CD4-positive, alpha-beta T cell treated with Interferon gamma for 1 hour (primary cell): ENCODE results near the gene GALNT12.

Source experiments
- DNase-seq: peaks from one replicate; pipeline ENCODE4 v3.0.0-alpha.2; 2020

The GALNT12 gene

DNA sequence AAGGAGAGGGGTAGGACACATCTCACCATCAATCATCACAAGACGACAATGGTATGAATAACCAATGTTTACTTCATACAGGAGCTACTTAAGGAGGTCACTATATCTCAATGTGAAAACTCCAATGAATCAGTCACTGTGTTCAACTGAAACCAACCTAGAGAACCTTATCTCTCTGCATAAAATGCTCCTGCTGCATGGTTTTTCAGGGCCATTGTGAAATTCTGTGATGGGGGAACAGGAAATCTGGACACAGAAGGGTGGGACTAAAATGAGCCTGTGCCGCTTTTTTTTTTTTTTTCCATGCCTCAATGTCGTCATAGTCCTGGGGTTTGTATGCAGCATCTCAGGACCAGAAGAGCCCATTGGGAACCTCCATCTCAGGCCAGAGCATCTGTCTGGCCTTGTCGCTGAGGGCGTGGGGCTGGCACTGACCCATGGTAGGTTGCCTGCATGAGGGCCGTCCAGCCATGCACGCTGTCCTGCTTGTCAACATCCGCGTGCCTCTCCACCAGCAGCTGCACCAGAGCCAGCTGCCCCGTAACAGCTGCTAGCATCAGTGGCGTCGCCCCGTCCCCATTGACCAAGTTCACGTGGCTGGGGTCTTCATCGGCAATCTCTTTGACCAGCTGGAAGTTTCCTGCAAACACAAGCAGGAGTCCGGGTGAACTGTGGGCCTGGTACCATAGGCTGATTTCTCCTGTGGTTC, 23.8 kb upstream of the GALNT12 start:
- no peak for DNase-seq

- no peak for DNase-seq
Measured at GRCh38 chr9:98784831-98785806, 22.4 kb upstream of the GALNT12 start.

DNA sequence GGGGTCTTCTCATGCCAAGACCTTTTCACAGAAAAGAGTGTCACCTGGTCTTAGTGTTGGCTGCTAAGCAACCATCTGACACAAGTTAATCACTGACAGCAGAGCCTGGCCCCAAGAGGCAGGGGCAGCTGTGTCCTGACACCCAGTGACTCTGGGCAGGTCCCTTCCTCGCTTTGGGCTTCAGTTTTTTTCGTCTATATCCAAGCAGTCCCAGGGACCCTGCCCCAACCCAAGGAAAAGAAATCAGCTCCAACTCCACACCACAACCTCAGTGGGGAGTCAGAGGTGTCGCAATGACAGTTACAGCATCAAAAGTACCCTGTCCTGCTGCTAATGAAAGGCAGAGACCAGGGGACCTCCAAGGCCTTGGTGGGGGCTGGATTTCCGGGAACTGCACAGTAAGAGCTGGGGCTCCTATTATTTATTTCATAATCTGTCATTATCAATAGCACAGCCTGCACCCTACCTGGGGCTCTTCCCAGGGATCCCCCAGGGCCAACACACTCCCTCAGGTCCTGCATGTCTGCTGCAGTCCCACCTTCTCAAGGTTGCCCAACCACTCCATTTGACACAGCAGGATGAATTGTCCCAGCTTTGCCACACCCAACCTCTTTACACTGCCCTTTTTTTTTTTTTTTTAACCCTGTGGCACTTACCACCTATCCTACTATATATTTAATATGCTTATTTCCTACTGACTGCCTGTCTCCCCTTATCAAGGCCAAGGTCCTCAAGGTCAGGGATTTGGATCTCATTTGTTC, 20.5 kb upstream of the GALNT12 start:
- no peak for DNase-seq

DNA sequence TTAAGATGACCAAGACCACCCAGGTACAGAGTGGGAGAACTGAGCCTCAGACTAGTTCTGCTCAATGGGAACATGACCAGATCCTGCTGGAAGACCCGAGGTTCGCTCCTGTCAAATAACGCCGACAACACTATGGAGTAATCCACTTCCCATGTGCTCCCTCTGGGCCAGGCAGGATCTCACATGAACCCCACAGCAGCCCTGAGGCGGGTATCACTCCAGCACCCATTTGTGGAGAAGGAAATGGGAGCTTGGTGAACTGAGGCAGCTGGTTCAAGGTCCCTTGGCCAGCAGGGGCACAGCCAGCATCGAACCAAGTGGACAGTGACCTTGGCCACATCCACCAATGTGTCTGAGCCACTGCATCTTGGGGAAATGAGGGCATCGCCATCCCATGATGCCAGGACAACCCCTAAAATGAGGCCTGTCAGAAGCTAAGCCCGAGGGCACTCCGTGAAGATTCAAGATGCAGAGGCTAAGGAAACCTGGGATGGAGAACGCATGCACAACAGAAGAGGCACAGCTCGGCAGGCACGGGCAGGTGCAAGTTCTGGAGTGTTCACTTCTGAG, 19.6 kb upstream of the GALNT12 start:
- DNase-seq, result no peak

- DNase-seq, result no peak
Measured at GRCh38 chr9:98789483-98790133, 17.9 kb upstream of the GALNT12 start.

DNA sequence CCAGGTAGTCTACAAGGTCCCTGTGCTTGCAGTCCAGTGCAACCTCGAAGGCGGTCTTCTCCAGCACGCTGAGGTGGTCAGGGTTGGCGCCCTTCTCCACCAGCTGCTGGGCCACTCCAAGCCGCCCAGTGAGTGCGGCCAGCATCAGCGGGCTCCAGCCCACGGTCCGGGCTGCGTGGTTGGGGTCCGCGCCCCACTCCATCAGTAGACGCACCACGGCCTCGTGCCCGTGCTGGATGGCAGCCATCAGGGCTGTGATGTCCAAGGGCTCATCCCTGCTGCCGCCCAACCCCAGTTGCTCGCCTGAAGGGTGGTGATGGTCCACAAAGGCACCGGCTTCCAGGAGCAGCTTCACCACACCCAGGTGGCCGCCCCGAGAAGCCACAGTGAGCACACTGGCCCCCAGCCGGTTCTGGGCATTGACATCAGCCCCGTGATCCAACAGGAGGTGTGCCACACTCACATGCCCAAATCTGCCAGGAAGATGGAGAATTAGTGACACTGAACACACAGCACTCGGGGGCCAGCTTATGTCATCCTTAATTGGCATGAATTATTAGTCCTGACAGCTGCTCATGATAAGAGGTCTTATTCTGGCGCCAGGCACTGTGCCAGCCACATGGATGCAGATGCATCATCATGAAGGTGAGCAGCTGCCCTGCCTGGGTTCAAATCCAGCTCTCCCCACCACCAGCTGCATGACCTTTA, 17.2 kb upstream of the GALNT12 start:
- no peak for DNase-seq

- DNase-seq, result peak; percentile 58
Measured at GRCh38 chr9:98790842-98791607, 16.4 kb upstream of the GALNT12 start.

DNA sequence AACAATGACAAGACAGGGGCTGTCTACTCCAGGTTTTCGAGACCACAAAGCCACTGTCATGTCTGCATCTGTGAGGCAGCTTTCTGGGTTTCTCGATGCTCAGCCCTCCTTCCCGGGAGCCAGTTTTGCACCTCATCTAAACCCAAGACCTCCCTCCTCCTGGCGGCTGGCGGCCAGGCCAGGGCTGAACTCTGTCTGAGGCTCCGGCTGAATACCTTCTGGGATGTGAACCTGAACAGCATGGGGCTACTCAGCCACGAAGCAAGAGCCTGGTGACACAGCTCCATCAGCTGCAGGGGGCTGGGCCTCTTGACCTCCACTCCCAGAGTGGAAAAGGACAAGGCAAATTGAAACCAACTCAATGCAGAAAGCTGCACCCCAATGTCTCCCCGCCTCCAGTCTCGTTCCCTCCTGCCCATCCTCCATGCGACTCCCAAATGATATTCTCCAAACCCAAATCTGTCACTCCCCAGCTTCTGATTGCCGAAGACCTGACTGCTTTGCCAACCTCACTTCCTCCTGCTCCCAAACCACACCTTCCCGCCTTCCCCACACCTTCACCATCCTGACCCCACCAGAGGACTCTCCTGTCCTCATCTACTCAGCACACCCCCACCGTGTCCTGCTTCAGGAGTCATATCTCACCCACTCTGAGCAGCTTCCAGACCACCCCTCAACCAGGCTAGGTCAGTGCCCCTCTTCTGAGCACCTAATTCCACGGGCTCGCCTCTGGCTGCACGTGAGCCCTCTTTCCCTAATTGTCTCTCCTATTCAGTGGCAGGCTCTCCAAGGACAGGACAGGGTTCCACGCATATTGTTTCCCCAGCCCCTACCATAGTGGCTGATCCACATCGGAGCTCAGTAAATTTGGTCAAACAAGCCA, 15.6 kb upstream of the GALNT12 start:
- no peak for DNase-seq

DNA sequence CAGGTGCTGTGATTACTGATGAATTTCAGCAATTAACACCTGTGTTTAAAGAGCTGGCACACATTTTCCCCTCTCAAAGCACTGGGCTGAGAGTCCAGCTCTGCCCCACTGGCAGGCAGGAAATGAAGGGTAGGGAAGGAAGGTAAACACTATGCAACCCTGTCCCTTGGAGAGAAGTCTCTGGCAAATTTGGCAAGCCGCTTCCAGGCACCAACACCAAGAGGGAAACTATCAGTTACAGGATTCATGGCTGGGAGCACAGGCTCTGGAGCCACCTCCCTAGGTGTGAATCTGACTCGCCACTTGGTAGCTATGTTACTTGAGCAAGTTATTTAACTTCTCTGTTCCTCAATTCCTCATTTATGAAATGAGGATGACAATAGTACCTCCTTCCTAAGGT, 14.4 kb upstream of the GALNT12 start:
- no peak for DNase-seq

- DNase-seq, result no peak
Measured at GRCh38 chr9:98794802-98795201, 12.7 kb upstream of the GALNT12 start.

- no peak for DNase-seq
Measured at GRCh38 chr9:98795295-98795955, 12.0 kb upstream of the GALNT12 start.

DNA sequence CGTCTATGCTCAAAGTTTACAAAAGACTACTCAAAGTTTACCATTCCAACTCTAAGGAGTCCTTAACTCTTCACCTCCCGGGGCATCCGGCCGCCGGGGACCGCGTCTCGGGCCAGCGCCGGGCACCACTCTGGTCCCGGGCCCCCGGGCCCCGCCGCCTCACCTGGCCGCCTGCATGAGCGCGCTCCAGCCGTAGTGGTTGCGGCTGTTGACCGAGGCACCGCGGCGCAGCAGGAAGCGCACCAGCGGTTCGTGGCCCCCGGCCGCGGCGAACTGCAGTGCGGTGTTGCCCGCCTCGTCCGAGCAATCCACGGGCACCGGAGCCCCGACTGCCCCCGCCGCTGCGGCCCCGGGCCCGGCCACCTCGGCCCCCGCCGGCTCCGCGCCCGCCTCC, 11.5 kb upstream of the GALNT12 start:
- DNase-seq, result no peak

GRCh38 chr9:98796364-98797101, 10.9 kb upstream of the GALNT12 start, which contains the start of gene ANKS6:
Gene ANKS6, minus strand, starts transcription at chr9:98796555. Its CDS starts 64 bp downstream, at chr9:98796491.
- DNase-seq, result peak; percentile 77

DNA sequence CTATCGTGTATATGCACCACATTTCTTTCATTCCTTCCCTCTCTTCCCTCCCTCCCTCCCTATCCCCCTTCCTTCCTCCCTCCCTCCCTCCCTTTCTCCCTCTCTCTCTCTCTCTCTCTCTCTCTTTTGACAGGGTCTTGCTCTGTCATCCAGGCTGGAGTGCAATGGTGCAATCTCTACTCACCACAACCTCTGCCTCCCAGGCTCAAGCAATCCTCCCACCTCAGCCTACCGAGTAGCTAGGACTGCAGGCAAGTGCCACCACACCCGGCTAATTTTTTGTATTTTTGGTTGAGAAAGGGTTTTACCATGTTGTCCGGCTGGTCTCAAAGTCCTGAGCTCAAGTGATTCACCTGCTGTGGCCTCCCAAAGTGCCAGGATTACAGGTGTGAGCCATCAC, 10.0 kb upstream of the GALNT12 start:
- no peak for DNase-seq

DNA sequence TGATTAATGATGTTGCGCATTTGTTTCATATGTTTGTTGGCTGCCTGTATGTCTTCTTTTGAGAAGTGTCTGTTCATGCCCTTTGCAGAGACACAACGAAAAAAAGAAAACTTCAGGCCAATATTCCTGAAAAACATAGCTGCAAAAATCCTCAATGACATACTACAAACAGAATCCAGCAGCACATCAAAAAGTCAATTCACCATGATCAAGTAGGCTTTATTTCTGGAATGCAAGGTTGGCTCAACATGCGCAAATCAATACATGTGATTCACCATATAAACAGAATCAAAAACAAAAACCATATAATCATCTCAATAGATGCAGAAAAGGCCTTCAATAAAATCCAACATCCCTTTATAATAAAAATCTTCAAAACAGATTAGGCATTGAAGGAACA, 9.2 kb upstream of the GALNT12 start:
- DNase-seq, result no peak

- no peak for DNase-seq
Measured at GRCh38 chr9:98801561-98801960, 5.9 kb upstream of the GALNT12 start.

- no peak for DNase-seq
Measured at GRCh38 chr9:98801969-98802371, 5.5 kb upstream of the GALNT12 start.

GRCh38 chr9:98804083-98804482, 3.4 kb upstream of the GALNT12 start:
- no peak for DNase-seq
